HL-60 (cell line): ENCODE measurements around the gene PTPRN.

ENCODE experiments used
- DNase-seq, 2 experiments: peaks; one replicate each; pipeline ENCODE4 v3.0.0-alpha.2; 2010 to 2020; ENCODE audit warnings: low read depth in 1 of 2, low spot score in 1 of 2
- H3K27ac ChIP-seq: fragments of 250-450 bp; sonication (Bioruptor Pico); replicated peaks from 2 replicates; pipeline ENCODE4 v1.5.1; 2020; ENCODE audit warnings: mild to moderate bottlenecking, moderate library complexity
- H3K27me3 ChIP-seq: fragments of 250-450 bp; sonication (Bioruptor Pico); 2 replicates; pipeline ENCODE4 v1.5.1; 2021; ENCODE audit warnings: mild to moderate bottlenecking, moderate library complexity; ENCODE audit not compliant: insufficient read depth, poor library complexity, severe bottlenecking
- H3K4me3 ChIP-seq: replicated peaks from 2 replicates; pipeline ENCODE4 v1.5.1; 2011; ENCODE audit warnings: mild to moderate bottlenecking, control low read depth, low read length; ENCODE audit not compliant: insufficient read depth
- GABPA ChIP-seq: IDR thresholded peaks from 2 replicates; pipeline ENCODE4 v1.6.1; 2012; ENCODE audit warnings: low read depth
- POLR2AphosphoS5 ChIP-seq: IDR thresholded peaks from 2 replicates; pipeline ENCODE4 v1.6.1; 2012; ENCODE audit warnings: low read depth
- SPI1 ChIP-seq: IDR thresholded peaks from 2 replicates; pipeline ENCODE4 v1.6.1; 2012; ENCODE audit warnings: low read depth, mild to moderate bottlenecking, borderline replicate concordance
- TF ChIP-seq, protein P1 (sequence below): IDR thresholded peaks from 2 replicates; pipeline ENCODE4 v1.6.1; 2012; ENCODE audit warnings: low read depth; ENCODE audit not compliant: insufficient replicate concordance
- TF ChIP-seq, protein P2 (sequence below): IDR thresholded peaks from one replicate; pipeline ENCODE4 v1.5.1; 2011; ENCODE audit warnings: low read length, control low read depth, inconsistent platforms; ENCODE audit not compliant: insufficient read depth

Gene PTPRN

DNA sequence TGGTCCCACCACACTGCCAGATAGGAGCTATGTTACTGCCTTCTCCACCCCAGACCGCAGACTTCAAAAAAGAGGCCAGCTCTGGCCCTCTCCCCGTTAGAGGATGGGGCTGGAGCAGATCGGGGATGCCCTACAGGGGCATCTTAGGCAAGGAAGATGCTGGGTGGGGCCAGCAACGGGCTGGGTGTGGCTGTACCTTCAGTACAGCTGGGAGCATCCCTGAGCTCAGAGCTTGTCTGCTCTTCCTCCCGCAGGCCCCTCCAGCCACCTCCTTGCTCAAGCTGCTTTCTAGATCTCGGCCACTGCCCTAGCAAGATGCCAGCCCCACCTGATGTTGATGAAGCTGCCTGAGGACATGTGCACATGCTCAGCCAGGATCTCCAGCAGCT lies 9.8 kb downstream of the PTPRN start:
- peaks cover 29% of the 10 kb centered on the region for H3K27me3 ChIP-seq
- no peak overlapping the region for H3K4me3 ChIP-seq
- TF ChIP-seq GABPA = no peak
- TF ChIP-seq POLR2AphosphoS5 = no peak
- no peak overlapping the region for H3K27ac ChIP-seq
- DNase-seq = no peak

DNA sequence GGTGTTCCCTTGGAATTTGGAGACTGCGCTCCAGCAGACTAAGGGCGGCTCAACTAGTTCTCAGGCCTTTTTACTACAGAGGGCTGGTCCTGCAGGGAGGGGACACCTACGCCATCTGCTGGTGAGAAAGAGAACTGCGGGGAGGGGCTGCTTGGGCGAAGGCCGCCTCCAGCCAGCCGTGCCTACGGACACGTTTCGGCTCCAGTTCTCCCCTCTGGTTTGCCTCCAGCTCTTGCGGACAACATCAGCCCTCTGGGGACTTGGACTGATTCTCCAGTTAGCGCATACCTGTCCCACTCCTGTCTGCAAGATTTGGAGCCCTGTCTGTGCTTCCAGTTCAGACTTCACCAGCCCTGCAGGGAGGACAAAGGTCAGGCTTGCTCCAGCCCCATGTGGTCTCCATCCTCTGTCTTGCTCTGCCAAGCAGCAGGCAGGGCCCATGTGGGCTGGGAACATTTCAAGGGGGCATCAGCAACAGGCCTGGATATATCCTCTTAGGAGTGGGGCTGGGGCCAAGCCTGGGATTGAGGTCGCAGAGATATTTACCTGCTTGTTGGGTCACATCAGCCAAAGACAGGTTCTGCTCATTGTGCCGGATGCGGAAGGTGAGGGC lies 10.3 kb downstream of the PTPRN start:
- no peak; the same call in 1 of the 2 replicates for TF ChIP-seq SPI1
- TF ChIP-seq, protein P1, sequence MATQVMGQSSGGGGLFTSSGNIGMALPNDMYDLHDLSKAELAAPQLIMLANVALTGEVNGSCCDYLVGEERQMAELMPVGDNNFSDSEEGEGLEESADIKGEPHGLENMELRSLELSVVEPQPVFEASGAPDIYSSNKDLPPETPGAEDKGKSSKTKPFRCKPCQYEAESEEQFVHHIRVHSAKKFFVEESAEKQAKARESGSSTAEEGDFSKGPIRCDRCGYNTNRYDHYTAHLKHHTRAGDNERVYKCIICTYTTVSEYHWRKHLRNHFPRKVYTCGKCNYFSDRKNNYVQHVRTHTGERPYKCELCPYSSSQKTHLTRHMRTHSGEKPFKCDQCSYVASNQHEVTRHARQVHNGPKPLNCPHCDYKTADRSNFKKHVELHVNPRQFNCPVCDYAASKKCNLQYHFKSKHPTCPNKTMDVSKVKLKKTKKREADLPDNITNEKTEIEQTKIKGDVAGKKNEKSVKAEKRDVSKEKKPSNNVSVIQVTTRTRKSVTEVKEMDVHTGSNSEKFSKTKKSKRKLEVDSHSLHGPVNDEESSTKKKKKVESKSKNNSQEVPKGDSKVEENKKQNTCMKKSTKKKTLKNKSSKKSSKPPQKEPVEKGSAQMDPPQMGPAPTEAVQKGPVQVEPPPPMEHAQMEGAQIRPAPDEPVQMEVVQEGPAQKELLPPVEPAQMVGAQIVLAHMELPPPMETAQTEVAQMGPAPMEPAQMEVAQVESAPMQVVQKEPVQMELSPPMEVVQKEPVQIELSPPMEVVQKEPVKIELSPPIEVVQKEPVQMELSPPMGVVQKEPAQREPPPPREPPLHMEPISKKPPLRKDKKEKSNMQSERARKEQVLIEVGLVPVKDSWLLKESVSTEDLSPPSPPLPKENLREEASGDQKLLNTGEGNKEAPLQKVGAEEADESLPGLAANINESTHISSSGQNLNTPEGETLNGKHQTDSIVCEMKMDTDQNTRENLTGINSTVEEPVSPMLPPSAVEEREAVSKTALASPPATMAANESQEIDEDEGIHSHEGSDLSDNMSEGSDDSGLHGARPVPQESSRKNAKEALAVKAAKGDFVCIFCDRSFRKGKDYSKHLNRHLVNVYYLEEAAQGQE = peak; percentile 13
- TF ChIP-seq, protein P2, sequence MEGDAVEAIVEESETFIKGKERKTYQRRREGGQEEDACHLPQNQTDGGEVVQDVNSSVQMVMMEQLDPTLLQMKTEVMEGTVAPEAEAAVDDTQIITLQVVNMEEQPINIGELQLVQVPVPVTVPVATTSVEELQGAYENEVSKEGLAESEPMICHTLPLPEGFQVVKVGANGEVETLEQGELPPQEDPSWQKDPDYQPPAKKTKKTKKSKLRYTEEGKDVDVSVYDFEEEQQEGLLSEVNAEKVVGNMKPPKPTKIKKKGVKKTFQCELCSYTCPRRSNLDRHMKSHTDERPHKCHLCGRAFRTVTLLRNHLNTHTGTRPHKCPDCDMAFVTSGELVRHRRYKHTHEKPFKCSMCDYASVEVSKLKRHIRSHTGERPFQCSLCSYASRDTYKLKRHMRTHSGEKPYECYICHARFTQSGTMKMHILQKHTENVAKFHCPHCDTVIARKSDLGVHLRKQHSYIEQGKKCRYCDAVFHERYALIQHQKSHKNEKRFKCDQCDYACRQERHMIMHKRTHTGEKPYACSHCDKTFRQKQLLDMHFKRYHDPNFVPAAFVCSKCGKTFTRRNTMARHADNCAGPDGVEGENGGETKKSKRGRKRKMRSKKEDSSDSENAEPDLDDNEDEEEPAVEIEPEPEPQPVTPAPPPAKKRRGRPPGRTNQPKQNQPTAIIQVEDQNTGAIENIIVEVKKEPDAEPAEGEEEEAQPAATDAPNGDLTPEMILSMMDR = peak; percentile 97
- H3K27me3 ChIP-seq = peaks cover 29% of the 10 kb centered on the region
- no peak overlapping the region for H3K27ac ChIP-seq
- H3K4me3 ChIP-seq = no peak overlapping the region
- DNase-seq = peak; percentile 65 to 82

DNA sequence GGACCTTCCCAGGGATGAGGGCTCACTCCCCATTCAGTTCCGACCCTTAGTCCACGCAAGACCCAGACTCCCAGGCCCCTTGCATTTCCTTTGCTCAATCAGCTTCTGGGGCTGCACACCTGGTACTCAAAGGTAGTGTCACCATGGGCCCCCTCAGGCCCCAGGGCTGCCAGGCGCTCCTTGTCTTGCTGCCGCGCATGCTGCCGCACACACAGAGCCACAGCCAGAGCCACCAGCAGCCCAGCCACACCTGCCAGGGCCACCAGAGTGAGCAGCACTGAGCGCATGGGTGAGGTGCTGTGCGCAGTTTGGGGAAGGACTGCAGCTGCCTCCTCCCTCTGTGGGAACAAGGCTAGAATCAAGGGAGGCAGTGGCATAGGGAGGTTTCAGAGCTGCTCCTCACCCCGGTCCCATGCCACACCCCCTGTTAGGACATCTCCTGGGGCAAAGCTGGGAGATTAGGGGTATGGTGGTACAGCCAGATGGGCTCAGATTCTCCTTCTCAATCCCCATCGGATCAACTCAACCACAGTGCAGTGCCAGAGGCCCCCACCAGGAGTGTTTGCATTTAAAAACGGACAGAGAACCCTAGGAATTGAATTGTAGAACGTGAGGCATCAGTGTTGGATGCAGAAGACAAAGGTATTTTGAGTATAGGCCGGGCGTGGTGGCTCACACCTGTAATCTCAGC lies 11.3 kb downstream of the PTPRN start:
- TF ChIP-seq, protein P1 = no peak
- TF ChIP-seq SPI1 = no peak
- no peak overlapping the region for H3K4me3 ChIP-seq
- H3K27me3 ChIP-seq = peaks cover 29% of the 10 kb centered on the region
- H3K27ac ChIP-seq = no peak overlapping the region
- DNase-seq = no peak

DNA sequence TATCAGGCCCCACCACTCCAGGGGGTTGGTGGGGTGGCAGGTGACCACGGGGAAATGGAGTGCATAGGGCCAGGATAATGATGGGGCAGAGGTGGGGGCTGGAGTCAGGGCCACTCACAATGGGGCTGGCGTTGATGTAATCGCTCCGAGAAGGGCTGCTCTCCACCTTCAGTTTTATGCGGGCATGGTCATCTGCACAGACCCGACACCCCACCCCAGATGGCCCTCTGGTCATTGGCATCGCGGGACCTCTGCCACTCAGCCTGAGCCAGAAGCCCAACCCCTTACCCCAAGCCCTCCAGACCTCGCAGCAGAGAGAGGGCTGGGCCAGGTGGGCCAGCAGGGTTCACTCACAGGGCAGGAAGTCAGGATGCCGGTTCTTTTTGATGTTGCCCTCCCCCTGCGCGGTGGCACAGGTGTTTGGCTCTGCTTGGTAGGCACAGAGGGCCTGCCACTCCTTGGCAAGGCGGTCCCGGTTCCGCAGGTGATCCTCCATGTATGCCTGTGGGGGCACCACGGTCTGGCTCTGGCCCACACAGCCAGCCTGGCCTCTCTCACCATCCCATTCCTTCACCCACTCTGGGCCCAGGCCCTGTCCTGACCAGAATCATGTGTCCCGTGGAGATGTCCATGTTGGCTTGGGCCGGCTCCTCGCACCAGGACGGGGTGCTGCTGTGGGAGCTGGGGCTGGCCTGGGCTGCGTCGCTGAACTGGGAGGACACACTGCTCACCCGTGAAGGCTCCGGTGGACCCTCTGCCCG lies 12.4 kb downstream of the PTPRN start:
- TF ChIP-seq GABPA (no peak), SPI1 (no peak), POLR2AphosphoS5 (no peak)
- TF ChIP-seq, protein P2 = no peak
- TF ChIP-seq, protein P1 = no peak
- Histone ChIP-seq H3K27me3 (peaks cover 28% of the 10 kb centered on the region), H3K27ac (no peak overlapping the region), H3K4me3 (no peak overlapping the region)
- DNase-seq = no peak
